Glomerular visceral epithelial cell (primary cell): ENCODE results near the gene FERMT3.
A peak's percentile ranks its signal among the peaks of the same experiment; 100 is the strongest.

Source experiments
- DNase-seq: peaks from one replicate; pipeline ENCODE4 v3.0.0-alpha.2; 2016; ENCODE audit errors: extremely low spot score

The FERMT3 gene

GRCh38 chr11:64219755-64220154, 13.2 kb downstream of the FERMT3 start:
- DNase-seq, result no peak

- no peak for DNase-seq
Measured at GRCh38 chr11:64220271-64220670, 13.8 kb downstream of the FERMT3 start.

GRCh38 chr11:64220798-64221197, 14.3 kb downstream of the FERMT3 start:
- no peak for DNase-seq

GRCh38 chr11:64222651-64223000, 16.1 kb downstream of the FERMT3 start:
- DNase-seq, result no peak

GRCh38 chr11:64223001-64223651, 16.6 kb downstream of the FERMT3 start:
- no peak for DNase-seq

GRCh38 chr11:64224151-64224890, 17.8 kb downstream of the FERMT3 start:
- DNase-seq, result peak; percentile 42

- no peak for DNase-seq
Measured at GRCh38 chr11:64224891-64225607, 18.5 kb downstream of the FERMT3 start.

- peak; percentile 80 for DNase-seq
Measured at GRCh38 chr11:64225608-64226506, 19.3 kb downstream of the FERMT3 start, which contains the start of the genes NUDT22 and TRPT1. Gene NUDT22 (plus strand): TSS chr11:64226274. CDS start chr11:64226653, 379 bp downstream. Gene TRPT1 (minus strand): TSS chr11:64226186. CDS start chr11:64225860, 326 bp downstream.

GRCh38 chr11:64226507-64227051, 20.1 kb downstream of the FERMT3 start:
- DNase-seq, result peak; percentile 31

GRCh38 chr11:64227405-64227956, 21.0 kb downstream of the FERMT3 start:
- DNase-seq, result peak; percentile 26

GRCh38 chr11:64229090-64229743, 22.7 kb downstream of the FERMT3 start:
- DNase-seq, result no peak

- DNase-seq, result no peak
Measured at GRCh38 chr11:64229744-64230170, 23.2 kb downstream of the FERMT3 start.

- DNase-seq, result peak; percentile 91
Measured at GRCh38 chr11:64230171-64230984, 23.9 kb downstream of the FERMT3 start, which contains the start of gene DNAJC4. Gene DNAJC4 (plus strand): TSS chr11:64230548. CDS start chr11:64230855, 307 bp downstream.

- DNase-seq, result no peak
Measured at GRCh38 chr11:64230985-64231365, 24.5 kb downstream of the FERMT3 start.

- no peak for DNase-seq
Measured at GRCh38 chr11:64231546-64231945, 25.0 kb downstream of the FERMT3 start.

- no peak for DNase-seq
Measured at GRCh38 chr11:64232182-64232966, 25.9 kb downstream of the FERMT3 start.

- DNase-seq, result no peak
Measured at GRCh38 chr11:64232967-64233315, 26.4 kb downstream of the FERMT3 start.

GRCh38 chr11:64233913-64234586, 27.5 kb downstream of the FERMT3 start, which contains the start of gene VEGFB:
Gene VEGFB (plus strand): TSS chr11:64234584. CDS start chr11:64234834, 250 bp downstream.
- DNase-seq, result peak; percentile 73
